Cerebellar cortex (tissue), 1 donor: ENCODE data around the gene PTPRC.

Experiments used
- DNase-seq: peaks from one replicate; pipeline ENCODE4 v3.0.0-alpha.2; 2015; ENCODE audit warnings: low spot score

PTPRC gene

GRCh38 chr1:198647055-198647454 is 8.2 kb downstream of the PTPRC start:
- no peak for DNase-seq

GRCh38 chr1:198648592-198648991 is 9.8 kb downstream of the PTPRC start:
- no peak for DNase-seq

- DNase-seq = no peak
These were observed 10.6 kb downstream of the PTPRC start for GRCh38 chr1:198649232-198649967.

DNA sequence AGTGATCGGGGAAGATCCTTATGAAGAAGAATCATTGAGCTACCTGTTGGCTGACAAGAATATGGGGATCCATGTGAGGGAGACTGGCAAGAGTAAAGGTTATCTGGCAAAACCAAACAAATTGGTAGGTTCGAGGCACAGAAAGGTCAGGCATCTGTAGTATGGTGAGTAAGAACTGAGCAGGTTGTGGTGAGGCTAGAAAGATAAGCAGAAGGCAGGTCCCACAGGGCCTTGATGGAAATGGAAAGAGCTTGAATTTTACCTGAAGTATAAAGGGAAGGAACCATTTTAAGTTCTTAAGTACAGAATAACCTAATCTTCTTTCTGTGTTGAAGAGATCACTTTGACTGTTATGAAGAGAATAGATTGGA is 11.1 kb downstream of the PTPRC start:
- no peak for DNase-seq

- no peak for DNase-seq
These were observed 11.7 kb downstream of the PTPRC start for GRCh38 chr1:198650506-198650905.

GRCh38 chr1:198651650-198652400 is 13.0 kb downstream of the PTPRC start:
- no peak for DNase-seq

GRCh38 chr1:198653808-198654413 is 15.1 kb downstream of the PTPRC start:
- DNase-seq = no peak

GRCh38 chr1:198655459-198656121 is 16.8 kb downstream of the PTPRC start:
- DNase-seq = no peak

GRCh38 chr1:198656500-198656932 is 17.7 kb downstream of the PTPRC start:
- DNase-seq = no peak

DNA sequence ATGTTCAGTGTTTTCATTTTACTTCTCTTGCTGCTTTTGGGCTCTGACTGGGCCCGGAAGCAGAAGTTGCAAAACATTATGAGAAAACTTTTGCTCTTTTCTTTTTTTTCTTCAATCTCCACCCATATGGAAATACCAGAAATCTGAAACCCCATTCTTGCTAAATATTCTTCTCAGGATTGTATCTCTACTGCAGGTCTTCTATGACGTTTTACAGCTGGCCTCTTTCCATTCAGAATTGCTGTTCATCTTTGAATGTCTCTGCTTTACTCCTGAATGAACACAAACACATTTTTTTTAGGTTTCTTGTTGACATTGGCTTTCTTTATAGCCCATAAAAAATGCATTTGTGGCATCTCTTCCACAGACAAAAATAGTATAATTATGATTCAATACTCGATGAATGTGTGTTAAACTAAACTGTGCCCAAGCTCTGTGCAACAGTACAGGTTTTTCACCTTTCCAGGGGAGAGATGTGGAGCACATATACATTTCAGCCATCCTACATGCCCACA is 18.8 kb downstream of the PTPRC start:
- DNase-seq = no peak

GRCh38 chr1:198660341-198661261 is 21.8 kb downstream of the PTPRC start:
- DNase-seq = no peak

DNA sequence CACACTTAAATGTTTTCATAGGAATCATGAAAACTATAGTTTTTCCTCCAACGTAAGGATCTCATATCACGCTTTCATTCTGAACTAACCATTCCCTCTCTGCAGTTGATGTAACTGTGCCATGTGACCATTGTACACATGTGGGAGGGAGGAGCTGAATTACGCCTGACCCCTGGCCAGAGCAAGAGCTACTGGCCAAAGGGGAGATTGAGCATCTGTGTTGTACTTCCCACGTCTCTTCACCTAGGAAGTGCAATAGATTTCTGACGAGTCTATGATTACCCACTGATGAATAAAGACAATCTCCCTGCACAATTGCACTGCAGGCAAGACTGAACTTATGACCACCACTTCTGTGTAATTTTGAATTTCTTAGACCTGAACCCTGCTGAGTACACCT is 24.0 kb downstream of the PTPRC start:
- no peak for DNase-seq

DNA sequence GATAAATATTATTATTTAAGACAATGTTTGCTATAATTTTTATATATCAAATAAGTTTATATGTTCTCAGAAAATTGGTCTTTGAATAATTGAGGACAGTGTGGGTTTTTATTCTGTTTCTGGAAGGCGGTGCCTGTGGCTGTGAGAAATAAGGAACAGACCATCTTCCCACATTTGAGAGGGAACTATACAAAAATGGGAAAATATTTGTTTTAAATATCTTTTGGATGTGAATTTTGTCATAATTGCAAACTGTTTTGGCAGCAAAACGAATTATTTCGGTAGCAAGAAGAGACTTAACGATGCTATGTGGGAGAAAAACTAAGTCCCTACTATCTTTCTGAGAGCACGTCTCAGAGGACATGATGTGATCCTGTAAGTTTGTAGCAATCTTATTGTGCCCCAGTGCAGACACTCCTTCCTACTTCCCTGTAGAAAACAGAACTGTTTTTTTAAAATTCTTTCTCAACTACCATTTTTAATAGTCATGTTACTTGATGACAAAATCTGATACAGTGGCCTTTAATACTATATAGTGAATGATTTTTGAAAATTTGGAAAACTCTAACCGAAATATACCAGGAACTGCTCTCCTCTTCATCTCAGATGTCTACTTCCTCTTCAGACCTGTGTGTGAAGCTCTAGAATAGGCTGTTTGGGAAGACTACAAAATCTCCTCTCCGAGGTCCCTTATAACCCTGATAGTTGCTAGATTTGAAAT is 25.4 kb downstream of the PTPRC start:
- DNase-seq = no peak

DNA sequence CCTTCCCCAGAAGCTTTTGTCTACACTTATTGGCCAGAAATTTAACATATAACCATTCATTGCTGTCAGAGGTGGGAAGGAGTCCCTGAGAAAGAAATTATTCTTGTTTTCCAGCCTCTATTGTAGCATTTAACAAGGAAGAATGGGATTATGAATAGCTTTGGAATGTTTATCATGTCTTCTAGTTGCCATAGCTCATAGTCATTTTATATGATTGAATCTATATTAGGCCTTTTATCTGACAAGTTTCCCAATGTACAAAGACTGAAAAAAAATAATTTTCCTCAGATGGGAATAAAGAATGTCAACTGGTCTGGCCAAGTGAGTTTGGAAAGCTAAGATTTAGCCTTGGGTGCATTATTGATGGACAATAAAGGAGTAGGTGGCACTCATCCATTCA is 28.3 kb downstream of the PTPRC start:
- no peak for DNase-seq

GRCh38 chr1:198667807-198668206 is 29.0 kb downstream of the PTPRC start:
- DNase-seq = no peak

GRCh38 chr1:198669023-198669698 is 30.3 kb downstream of the PTPRC start:
- DNase-seq = no peak

DNA sequence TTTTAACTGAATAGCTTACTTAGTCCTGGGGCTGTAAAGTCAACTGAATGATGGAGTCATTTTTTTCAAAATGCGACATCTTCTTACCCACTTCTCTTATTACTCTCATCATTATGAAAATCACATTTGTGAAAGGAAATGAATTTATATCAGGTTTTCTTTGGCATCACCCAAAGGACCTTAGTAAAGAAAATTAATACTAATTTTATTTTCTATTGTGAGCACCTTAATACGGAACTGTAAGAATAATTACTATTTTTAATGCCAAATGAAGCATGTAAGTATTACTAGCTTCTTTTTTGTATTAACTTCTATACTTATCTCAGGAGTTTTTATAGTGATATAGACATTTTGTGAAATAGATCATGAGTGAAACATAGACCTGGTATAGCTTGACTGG is 30.9 kb downstream of the PTPRC start:
- no peak for DNase-seq

- no peak for DNase-seq
These were observed 32.3 kb downstream of the PTPRC start for GRCh38 chr1:198671136-198671535.

GRCh38 chr1:198672124-198672523 is 33.3 kb downstream of the PTPRC start:
- DNase-seq = no peak

DNA sequence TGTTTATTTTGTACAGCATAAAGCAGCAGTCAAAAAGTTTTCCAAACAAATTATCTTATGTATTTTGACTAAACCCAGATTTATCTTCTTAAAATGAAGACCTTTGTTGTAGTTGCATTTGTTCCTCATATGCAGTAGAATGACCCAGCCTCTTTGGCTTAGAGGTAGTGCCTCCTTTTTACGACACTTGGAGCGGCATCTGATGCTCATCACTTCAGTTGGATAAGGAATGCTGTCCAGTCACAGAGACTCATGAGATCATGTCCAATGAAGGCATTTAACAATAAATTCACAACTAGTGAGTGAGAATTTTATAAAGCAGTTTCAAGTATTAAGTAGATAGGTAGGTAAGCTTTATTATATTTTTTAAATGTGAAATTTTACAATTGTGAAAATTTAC is 35.2 kb downstream of the PTPRC start:
- no peak for DNase-seq
